Measurements from ENCODE around the gene FBXL2. TPM values are rescaled to one million over a fixed set of nuclear protein-coding genes. Genes with fewer than 3 reads are reported as not detected.

Gene FBXL2
- total RNA-seq, 1 donor from 2014 or later: 12.6 TPM

- DNase-seq (ENCODE audit: low read depth): no peak
- Histone ChIP-seq H3K27me3 (ENCODE audit: control insufficient read depth, insufficient read depth, low read length) (no peaks in the 10 kb centered on the region), H3K4me3 (ENCODE audit: low read depth, low read length) (no peak overlapping the region), H3K36me3 (ENCODE audit: control insufficient read depth, insufficient read depth, low read length) (no peaks in the 10 kb centered on the region)
- no peak for TF ChIP-seq CTCF (IDR thresholded peaks at IDR 0.05; ENCODE audit: insufficient read depth, low read length, poor library complexity, severe bottlenecking)
Observed at GRCh38 chr3:33256249-33256648, 21.0 kb upstream of the FBXL2 start.

- Histone ChIP-seq H3K4me3 (ENCODE audit: low read depth, low read length) (no peak overlapping the region), H3K27me3 (ENCODE audit: control insufficient read depth, insufficient read depth, low read length) (no peaks in the 10 kb centered on the region), H3K36me3 (ENCODE audit: control insufficient read depth, insufficient read depth, low read length) (no peaks in the 10 kb centered on the region)
- no peak for DNase-seq (ENCODE audit: low read depth)
- TF ChIP-seq CTCF (IDR thresholded peaks at IDR 0.05; ENCODE audit: insufficient read depth, low read length, poor library complexity, severe bottlenecking): no peak
Observed at GRCh38 chr3:33260104-33260503, 17.1 kb upstream of the FBXL2 start.

- DNase-seq (ENCODE audit: low read depth): no peak
- H3K4me3 ChIP-seq (ENCODE audit: low read depth, low read length): no peak overlapping the region
- no peaks in the 10 kb centered on the region for H3K36me3 ChIP-seq (ENCODE audit: control insufficient read depth, insufficient read depth, low read length)
- TF ChIP-seq CTCF (IDR thresholded peaks at IDR 0.05; ENCODE audit: insufficient read depth, low read length, poor library complexity, severe bottlenecking): no peak
- no peaks in the 10 kb centered on the region for H3K27me3 ChIP-seq (ENCODE audit: control insufficient read depth, insufficient read depth, low read length)
Observed at GRCh38 chr3:33269385-33269784, 7.9 kb upstream of the FBXL2 start.

- DNase-seq (ENCODE audit: low read depth): no peak
- Histone ChIP-seq H3K4me3 (ENCODE audit: low read depth, low read length) (no peak overlapping the region), H3K36me3 (ENCODE audit: control insufficient read depth, insufficient read depth, low read length) (no peaks in the 10 kb centered on the region), H3K27me3 (ENCODE audit: control insufficient read depth, insufficient read depth, low read length) (no peaks in the 10 kb centered on the region)
- TF ChIP-seq CTCF (IDR thresholded peaks at IDR 0.05; ENCODE audit: insufficient read depth, low read length, poor library complexity, severe bottlenecking): no peak
Observed at GRCh38 chr3:33271324-33271723, 5.9 kb upstream of the FBXL2 start.

GRCh38 chr3:33273628-33274027 is 3.6 kb upstream of the FBXL2 start:
- Histone ChIP-seq H3K36me3 (ENCODE audit: control insufficient read depth, insufficient read depth, low read length) (no peaks in the 10 kb centered on the region), H3K27me3 (ENCODE audit: control insufficient read depth, insufficient read depth, low read length) (no peaks in the 10 kb centered on the region), H3K4me3 (ENCODE audit: low read depth, low read length) (no peak overlapping the region)
- DNase-seq (ENCODE audit: low read depth): no peak
- no peak for TF ChIP-seq CTCF (IDR thresholded peaks at IDR 0.05; ENCODE audit: insufficient read depth, low read length, poor library complexity, severe bottlenecking)

GRCh38 chr3:33278163-33278562 is 921 bp downstream of the FBXL2 start:
- Histone ChIP-seq H3K36me3 (ENCODE audit: control insufficient read depth, insufficient read depth, low read length) (no peaks in the 10 kb centered on the region), H3K4me3 (ENCODE audit: low read depth, low read length) (peak overlapping the region; percentile 93), H3K27me3 (ENCODE audit: control insufficient read depth, insufficient read depth, low read length) (no peaks in the 10 kb centered on the region)
- TF ChIP-seq CTCF (IDR thresholded peaks at IDR 0.05; ENCODE audit: insufficient read depth, low read length, poor library complexity, severe bottlenecking): no peak
- no peak for DNase-seq (ENCODE audit: low read depth)

All from kidney epithelial cell (primary cell).